Mucosa of rectum (tissue), 2 donors: ENCODE results near the gene C10orf71.

Experiments
- H3K27ac ChIP-seq, 2 donors: one replicate each; pipeline ENCODE4 v1.7.0; 2013; ENCODE audit warnings: inconsistent platforms in 2 of 2, low read depth in 2 of 2, low read length in 2 of 2
- H3K27me3 ChIP-seq, 2 donors: one replicate each; pipeline ENCODE4 v1.7.0; 2013; ENCODE audit warnings: low read length in 2 of 2; ENCODE audit not compliant: control insufficient read depth in 2 of 2, insufficient read depth in 2 of 2
- H3K36me3 ChIP-seq, 2 donors: one replicate each; pipeline ENCODE4 v1.7.0; 2013; ENCODE audit warnings: low read length in 2 of 2; ENCODE audit not compliant: control insufficient read depth in 2 of 2, insufficient read depth in 2 of 2
- H3K4me1 ChIP-seq, 2 donors: one replicate each; pipeline ENCODE4 v1.7.0; 2013; ENCODE audit warnings: low read length in 2 of 2, mild to moderate bottlenecking in 1 of 2; ENCODE audit not compliant: control insufficient read depth in 2 of 2, insufficient read depth in 2 of 2
- H3K4me3 ChIP-seq, 2 donors: one replicate each; pipeline ENCODE4 v1.7.0; 2013; ENCODE audit warnings: low read length in 2 of 2
- H3K9ac ChIP-seq, 2 donors: one replicate each; pipeline ENCODE4 v1.7.0; 2013; ENCODE audit warnings: low read length in 2 of 2, low read depth in 1 of 2, mild to moderate bottlenecking in 1 of 2
- H3K9me3 ChIP-seq, 2 donors: one replicate each; pipeline ENCODE4 v1.7.0; 2013; ENCODE audit warnings: low read length in 2 of 2; ENCODE audit not compliant: control insufficient read depth in 2 of 2
- donor health status: healthy.
- donor health status: Normal muscosa, but diverticular disease.

The C10orf71 gene

DNA sequence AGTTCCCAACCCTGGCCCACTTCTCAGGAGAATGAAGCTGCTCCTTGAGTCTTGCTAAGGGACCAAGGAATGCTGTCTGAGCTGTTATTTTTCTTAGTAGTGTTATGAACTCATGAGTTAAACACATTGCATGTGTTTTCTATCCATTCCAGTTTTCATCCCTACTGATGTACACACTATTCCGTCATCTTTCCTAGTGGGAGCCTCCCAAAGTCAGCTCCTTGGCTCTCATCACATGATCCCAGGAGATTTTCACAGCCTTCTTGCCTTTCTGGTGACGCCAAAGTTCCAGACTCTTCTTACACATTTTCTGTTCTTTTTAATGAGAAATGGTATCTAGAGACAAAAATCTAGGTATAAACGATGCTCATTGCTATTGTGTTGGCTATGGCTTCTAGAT is 8.4 kb upstream of the C10orf71 start:
- H3K36me3 ChIP-seq: no peaks in the 10 kb centered on the region
- no peaks in the 10 kb centered on the region for H3K27me3 ChIP-seq
- H3K9ac ChIP-seq: no peak overlapping the region
- no peak overlapping the region for H3K4me3 ChIP-seq
- no peaks in the 10 kb centered on the region for H3K4me1 ChIP-seq
- H3K9me3 ChIP-seq: no peaks in the 10 kb centered on the region
- no peak overlapping the region for H3K27ac ChIP-seq

DNA sequence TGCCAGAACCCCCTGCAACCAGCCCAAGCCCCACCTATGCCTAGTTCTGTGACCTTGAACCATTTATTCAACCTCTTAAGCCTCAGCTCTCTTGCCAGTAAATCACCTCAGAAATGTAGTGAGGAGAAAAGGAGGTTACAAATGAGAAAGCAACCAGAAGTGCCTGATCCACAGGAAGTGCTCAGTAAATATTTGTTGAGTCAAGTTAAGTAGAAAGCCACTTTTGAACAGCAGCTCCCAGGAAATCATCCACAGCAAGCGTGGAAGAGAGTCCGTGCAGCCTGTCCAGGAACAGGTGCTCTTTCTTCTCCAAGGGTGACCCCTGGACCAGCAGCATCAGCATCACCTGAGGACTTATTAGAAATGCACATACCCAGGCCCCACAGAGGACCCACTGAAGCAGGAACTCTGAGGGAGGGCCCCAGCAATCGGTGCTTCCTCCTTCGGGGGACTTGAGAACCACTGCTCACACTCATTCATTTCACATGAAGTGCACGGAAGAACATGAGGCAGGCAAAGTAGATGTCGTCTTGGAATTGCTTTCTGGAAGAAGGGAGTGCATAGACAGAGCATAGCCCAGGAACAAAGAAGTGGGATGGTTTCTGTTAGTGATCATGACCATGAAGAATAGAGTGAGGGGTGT is 6.3 kb upstream of the C10orf71 start:
- H3K9me3 ChIP-seq: no peaks in the 10 kb centered on the region
- H3K36me3 ChIP-seq: no peaks in the 10 kb centered on the region
- H3K27me3 ChIP-seq: no peaks in the 10 kb centered on the region
- no peak overlapping the region for H3K9ac ChIP-seq
- H3K4me1 ChIP-seq: no peaks in the 10 kb centered on the region
- H3K27ac ChIP-seq: no peak overlapping the region
- H3K4me3 ChIP-seq: no peak overlapping the region

DNA sequence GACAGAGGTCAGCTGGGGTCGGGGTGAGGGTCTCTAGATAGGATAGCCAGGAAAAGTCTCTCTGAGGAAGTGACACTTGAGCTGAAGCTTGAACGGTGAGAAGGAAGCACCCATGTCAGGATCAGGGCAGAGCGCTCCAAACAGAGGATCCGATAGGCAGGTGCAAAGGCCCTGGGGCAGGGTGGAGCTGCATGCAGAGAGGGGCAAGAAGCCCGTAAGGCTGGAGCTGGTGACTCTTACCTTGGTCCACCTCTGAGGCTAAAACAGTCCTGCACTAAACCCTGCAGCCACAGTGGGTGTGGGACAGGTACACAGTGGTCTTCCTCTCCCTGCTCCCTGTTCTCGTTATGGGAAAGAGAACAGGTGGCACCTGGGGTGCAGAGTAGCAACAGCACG is 5.8 kb upstream of the C10orf71 start:
- Histone ChIP-seq H3K9ac (no peak overlapping the region), H3K27ac (no peak overlapping the region), H3K4me3 (no peak overlapping the region), H3K27me3 (no peaks in the 10 kb centered on the region), H3K9me3 (no peaks in the 10 kb centered on the region), H3K36me3 (no peaks in the 10 kb centered on the region), H3K4me1 (no peaks in the 10 kb centered on the region)

DNA sequence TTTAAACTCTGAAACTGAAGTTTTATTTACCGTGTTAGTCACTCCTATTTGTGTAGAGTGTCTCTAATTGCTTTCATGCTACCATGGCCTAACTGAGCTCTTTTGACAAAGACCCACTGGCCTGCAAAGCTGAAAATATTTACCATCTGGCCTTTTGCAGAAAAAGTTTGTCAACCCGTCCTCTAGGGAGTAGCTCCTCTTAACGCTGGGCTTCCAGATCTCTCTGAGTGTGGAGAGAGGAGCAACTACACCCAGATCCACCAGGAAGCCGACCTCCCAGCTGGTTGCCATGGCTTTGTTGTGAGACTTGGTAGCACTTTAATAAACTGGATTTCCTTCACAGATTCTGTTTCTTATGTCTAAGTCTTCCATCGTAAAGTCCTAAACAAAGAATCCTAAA is 4.2 kb upstream of the C10orf71 start:
- Histone ChIP-seq H3K27me3 (no peaks in the 10 kb centered on the region), H3K9me3 (no peaks in the 10 kb centered on the region), H3K36me3 (no peaks in the 10 kb centered on the region), H3K9ac (no peak overlapping the region), H3K4me1 (no peaks in the 10 kb centered on the region), H3K27ac (no peak overlapping the region), H3K4me3 (no peak overlapping the region)

DNA sequence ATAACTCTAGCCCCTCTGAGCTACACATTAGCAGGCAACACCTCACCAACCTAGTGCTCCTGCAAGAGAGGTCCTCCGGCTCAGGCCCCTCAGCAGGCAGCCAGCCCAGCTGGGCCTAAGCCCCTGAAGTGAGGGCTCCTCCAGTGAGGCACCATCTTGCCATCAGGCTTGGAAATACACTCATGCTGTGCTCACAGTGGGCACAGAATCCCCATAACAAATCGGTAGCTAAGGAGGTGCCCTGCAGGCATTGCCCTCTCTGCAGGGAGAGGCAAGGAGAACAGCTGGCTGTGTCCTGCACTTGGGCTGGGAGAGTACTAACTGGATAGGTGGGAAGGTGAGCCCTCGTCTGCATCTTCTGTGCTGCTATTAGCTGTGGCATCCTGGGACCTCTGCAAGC is 3.7 kb upstream of the C10orf71 start:
- Histone ChIP-seq H3K9ac (no peak overlapping the region), H3K27ac (no peak overlapping the region), H3K9me3 (no peaks in the 10 kb centered on the region), H3K27me3 (no peaks in the 10 kb centered on the region), H3K36me3 (no peaks in the 10 kb centered on the region), H3K4me1 (no peaks in the 10 kb centered on the region), H3K4me3 (no peak overlapping the region)

DNA sequence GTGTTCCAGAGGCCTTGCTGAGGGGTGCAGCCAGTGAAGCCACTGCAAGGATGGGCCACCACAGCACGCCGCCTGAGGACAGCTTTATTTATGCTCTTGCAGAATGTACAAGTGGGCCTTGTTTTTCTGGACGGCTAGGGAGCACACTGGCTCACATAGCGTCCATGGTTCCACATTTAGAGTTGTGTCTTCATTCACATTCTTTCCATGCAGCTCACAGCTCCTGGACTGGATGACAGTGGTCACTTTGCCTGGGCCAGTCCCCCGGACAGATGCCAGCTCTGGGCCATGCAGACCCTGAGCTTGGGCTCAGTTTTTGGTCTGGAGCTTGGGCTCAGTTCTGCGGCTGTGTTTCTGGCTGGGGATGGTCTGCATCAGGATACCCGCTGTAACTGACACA is 2.6 kb upstream of the C10orf71 start:
- H3K4me1 ChIP-seq: no peaks in the 10 kb centered on the region
- H3K27ac ChIP-seq: no peak overlapping the region
- H3K27me3 ChIP-seq: no peaks in the 10 kb centered on the region
- H3K4me3 ChIP-seq: no peak overlapping the region
- H3K36me3 ChIP-seq: no peaks in the 10 kb centered on the region
- no peaks in the 10 kb centered on the region for H3K9me3 ChIP-seq
- no peak overlapping the region for H3K9ac ChIP-seq

DNA sequence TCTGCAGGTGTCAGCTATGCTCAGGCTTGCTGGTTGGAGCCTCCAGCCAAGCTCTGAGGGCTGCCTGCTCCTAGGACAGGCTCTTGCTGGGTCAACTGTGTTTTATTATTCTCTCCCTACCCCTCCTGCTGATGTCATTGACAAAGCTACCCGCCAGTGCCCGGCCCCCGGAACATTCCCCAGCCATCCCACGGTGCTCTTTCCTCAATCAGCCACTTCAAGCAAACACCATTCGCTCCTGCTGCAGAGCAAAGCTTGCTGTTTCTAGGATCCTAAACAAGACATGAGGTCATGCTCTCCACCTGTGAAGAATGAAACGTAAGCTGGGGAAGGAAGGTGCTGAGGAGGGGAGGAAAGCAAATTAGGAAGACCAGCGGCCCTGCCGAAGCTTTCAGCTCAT is 2.1 kb upstream of the C10orf71 start:
- Histone ChIP-seq H3K27me3 (no peaks in the 10 kb centered on the region), H3K4me3 (no peak overlapping the region), H3K4me1 (no peaks in the 10 kb centered on the region), H3K9me3 (no peaks in the 10 kb centered on the region), H3K36me3 (no peaks in the 10 kb centered on the region), H3K27ac (no peak overlapping the region), H3K9ac (no peak overlapping the region)

DNA sequence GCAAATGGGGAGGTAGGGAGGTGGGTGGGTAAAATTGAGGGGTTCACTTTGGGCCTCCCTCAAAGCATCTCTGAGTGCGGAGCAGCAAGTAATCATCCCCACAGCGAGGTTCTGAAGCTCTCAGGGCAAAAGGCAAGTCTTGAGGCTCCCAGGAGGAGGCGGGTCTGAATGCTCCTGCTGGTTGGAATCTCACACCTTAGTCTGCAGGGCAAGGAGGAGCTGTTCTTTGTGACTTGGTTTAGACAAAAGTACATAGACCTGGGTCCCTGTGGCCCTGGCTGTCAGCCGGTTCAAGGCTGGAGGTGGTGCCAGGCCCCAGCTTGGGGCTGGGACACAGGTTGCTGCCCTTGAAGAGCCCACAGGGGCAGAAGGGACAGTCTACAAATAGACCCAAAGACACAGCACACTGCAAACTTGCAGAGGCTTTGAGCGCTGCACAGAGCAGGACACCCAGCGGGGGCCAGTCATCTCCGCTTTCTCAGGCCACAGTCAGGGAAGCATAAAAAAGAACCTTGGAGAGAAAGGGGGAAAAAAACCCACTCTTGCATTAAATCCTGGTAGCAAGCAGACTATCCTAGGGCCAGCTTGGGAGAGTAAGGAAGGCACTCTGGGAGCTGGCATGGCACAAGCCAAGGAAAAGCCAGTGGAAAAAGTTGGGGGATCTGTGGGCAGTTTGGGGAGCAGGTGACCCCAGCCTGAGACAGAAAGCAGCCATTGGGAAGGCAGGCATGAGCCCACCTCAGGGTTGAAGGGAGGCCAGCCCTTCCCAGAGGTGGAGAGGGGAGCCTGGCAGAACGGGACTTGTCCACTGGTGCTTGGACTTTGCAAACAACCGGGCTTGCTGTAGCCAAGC is 926 bp upstream of the C10orf71 start:
- no peaks in the 10 kb centered on the region for H3K9me3 ChIP-seq
- H3K9ac ChIP-seq: no peak overlapping the region
- no peaks in the 10 kb centered on the region for H3K36me3 ChIP-seq
- no peaks in the 10 kb centered on the region for H3K27me3 ChIP-seq
- no peak overlapping the region for H3K27ac ChIP-seq
- H3K4me1 ChIP-seq: no peaks in the 10 kb centered on the region
- no peak overlapping the region for H3K4me3 ChIP-seq

DNA sequence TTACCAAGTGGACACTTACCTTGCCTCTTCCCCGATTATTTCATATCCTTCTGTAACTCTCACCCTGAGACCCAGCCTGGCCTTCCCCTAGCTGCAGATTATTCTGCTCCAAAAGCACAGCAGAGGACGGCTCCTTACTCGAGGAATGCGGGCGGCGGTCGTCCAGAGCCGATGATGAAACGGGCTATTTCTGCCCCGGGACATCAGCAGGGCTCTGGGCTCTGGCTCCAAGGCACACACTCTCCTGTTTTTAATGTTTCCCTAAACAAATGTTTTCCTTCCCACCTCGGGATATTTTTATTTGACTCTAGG is 343 bp upstream of the C10orf71 start:
- Histone ChIP-seq H3K27me3 (no peaks in the 10 kb centered on the region), H3K4me1 (no peaks in the 10 kb centered on the region), H3K4me3 (no peak overlapping the region), H3K27ac (no peak overlapping the region), H3K9me3 (no peaks in the 10 kb centered on the region), H3K36me3 (no peaks in the 10 kb centered on the region), H3K9ac (no peak overlapping the region)

DNA sequence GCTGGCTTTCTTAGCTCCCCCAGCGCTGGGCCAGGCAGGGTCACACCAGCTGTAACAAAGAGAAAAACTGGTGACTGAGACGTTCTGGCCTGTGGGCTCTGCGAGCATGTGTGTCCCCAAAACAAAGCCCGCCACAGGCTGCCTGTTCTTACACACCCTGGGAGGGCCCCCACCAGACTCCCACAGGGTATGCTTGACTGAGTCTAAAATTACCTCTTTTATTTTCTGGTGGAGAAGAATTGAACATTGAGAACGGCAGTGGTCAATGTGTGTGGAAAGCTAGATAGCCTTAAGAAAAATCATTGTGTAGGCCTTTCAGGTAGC is 808 bp downstream of the C10orf71 start:
- no peaks in the 10 kb centered on the region for H3K9me3 ChIP-seq
- no peaks in the 10 kb centered on the region for H3K4me1 ChIP-seq
- H3K4me3 ChIP-seq: no peak overlapping the region
- H3K27me3 ChIP-seq: no peaks in the 10 kb centered on the region
- no peak overlapping the region for H3K27ac ChIP-seq
- H3K36me3 ChIP-seq: no peaks in the 10 kb centered on the region
- H3K9ac ChIP-seq: no peak overlapping the region
